SW480 (cell line): ENCODE data around the gene PUS3.

ENCODE experiments used
- DNase-seq: peaks from one replicate; pipeline ENCODE4 v3.0.0-alpha.2; 2016; ENCODE audit warnings: low spot score

Gene PUS3, protein sequence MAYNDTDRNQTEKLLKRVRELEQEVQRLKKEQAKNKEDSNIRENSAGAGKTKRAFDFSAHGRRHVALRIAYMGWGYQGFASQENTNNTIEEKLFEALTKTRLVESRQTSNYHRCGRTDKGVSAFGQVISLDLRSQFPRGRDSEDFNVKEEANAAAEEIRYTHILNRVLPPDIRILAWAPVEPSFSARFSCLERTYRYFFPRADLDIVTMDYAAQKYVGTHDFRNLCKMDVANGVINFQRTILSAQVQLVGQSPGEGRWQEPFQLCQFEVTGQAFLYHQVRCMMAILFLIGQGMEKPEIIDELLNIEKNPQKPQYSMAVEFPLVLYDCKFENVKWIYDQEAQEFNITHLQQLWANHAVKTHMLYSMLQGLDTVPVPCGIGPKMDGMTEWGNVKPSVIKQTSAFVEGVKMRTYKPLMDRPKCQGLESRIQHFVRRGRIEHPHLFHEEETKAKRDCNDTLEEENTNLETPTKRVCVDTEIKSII

DNA sequence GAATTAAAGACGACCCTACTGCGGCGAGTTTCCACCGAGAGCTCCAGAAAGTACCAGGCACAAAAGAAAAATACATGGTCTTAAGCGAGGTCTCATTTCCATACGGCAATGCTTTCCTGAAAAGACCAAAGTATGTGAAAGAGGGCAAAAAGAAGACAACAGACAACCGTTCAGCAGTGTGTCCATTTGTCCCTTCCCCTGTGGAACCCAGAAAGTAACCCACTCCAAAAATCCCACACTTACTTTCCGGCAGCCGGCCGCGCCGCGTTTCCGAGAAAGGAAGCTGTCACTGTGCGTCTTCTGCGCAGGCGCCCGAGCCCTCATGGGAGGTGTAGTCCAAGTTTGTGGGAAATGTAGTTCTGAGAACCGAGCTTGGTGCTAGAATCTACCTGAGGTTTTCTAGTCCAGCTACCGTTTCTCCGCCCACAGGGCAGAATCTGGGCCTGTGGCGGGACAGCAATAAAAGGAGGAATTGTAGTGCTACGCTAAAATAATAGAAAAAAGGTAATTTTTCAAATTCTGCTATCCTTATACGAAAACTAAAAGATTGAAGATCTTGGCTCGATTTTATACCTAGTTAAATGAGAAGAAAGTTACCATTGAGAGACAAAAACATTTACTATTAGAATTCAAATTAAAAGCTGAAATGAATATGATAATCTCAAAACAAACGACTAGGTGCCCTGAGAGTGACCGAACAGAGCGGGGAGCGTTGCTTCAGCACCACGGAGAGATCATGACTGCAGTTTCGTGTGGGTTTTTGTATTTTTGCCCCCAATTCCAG, at the start of gene PUS3:
TSS of gene PUS3 (minus strand) at position 280 of the 784 bp plus-strand sequence. CDS start 6,922 bp downstream, outside the sequence.
- peak; percentile 85 for DNase-seq

DNA sequence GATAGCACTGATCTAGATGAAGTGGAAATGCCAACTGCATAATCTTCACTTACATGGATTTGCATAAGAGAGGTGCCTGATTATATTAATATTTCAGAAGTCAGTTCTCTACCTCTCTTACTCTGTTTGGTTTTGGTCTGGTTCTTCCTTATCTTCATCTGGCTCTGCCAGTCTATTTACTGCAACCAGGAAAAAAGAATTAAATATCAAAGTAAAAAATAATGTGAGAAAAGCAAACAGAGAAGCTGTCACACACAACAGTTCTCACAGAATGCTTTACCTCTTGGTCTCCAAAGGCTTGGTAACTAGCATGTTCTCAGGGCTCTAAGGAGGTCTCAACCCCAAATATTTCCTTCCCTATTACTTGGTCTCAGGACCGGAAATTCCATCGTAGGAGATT, 49.6 kb upstream of the PUS3 start:
- DNase-seq = no peak

DNA sequence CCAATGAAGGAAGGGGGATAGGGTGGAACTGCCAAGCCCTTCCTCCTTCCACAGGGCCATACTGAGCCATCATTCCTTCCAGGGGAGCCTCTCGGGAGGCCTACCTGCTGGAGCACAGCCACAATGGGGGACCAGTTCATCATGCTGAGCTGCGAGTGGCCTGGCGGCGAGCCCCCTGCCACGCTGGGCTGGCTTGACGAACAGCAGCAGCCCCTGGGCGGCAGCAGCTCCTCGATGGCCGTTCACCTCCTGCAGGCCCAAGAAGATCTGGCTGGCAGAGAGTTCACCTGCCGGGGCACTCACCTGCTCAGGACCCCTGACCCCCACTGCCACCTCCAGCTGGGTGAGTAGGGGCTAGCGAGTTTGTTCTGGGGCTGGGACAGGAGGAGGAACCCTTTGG, 48.7 kb upstream of the PUS3 start:
- no peak for DNase-seq

DNA sequence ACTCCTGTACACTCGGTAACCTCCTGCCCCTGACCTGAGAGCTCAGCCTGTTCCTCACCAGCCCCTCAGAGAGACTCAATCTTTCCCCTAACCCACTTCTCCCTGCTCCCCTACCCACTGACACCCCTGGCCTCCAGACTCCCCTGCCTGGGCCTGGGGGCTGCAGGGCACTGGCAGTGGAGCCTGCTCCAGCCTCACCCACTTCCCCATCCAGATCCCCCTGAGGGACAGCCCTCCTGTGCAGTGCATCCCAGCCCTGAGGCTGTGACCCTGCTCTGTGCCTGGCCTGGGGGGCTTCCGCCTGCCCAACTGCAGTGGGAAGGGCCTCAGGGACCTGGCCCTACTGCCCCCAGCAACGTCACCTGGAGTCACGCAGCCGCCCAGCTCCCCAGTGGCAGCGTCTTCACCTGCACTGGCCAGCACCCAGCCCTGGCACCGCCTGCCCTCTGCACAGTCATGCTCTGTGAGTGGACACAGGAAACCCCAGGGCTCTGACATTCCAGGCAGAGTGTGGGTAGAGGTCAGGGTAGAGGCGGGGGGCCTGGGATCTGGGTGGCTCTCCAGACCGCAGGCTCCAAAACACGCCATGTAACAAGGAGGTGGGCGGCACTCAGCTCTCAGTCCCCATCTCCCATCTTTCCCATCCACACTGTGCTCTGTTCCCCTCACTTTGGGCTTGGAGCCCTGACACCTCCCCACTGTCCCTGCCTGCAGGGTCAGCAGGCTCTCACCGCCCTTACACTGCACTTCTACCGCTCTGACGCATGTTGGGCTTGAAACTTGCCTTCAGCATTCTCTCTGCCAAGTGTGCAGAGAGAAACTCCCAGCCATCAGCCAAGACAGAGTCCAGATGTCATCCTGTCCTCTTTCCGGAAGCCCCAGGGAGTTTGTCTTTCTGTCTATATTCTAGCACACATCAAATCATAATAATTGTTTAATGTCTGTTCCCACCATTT, 48.0 kb upstream of the PUS3 start:
- no peak for DNase-seq

DNA sequence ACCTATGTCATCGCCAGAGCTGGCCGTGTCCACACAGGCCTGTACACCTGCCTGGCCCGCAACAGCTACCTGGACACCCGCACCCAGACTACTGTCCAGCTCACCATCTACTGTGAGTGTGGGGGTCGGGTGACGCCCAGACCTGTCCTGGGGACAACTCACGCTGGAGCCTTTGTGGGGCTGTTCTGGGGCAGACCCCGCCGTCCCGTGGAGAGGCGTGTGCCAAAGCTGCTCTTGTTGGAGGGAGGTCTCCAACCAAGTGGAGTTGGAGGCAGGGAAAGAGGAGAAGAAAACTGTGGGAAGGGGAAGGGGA, 47.1 kb upstream of the PUS3 start:
- DNase-seq = no peak

DNA sequence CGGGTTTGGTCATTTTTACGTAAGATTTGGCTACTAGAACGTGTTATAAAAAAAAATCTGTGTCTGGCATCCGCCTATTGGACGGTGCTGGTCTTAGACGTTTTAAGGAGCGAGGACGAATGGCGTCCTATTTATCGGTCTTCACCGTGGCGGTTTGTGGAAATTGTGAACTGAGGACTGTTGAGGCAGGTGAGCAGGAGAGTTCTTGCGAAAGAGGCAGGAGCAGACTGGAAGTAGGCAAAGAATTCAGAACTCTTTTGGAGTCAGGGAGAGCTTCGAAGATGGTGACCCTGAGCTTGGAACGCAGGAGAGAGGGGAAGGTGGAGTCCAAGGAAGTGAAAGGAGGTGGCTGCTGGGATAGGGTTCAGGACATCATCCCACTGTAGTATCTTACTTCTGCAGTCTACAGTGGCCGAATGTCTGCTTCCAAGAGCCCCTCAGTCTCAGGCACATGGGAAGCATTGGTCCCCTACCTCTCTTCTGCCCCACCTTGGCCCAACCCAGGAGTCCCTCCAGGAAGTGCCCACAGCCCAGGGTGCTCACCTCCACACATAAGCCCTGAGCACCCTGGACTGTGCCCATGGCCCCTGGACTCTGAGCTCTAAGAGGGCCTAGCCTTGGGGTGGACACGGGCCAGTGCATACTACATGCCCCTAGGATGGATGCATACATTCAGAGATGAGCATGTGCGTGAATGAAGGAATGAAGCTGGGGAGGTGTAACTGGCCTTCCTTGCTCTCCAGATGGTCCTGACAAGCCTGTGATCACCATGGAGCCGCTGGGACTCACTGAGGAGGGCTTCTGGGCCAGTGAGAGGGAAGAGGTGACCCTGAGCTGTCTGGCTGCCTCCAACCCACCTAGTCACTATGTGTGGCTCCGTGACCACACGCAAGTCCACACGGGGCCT, 46.5 kb upstream of the PUS3 start:
- DNase-seq = no peak

DNA sequence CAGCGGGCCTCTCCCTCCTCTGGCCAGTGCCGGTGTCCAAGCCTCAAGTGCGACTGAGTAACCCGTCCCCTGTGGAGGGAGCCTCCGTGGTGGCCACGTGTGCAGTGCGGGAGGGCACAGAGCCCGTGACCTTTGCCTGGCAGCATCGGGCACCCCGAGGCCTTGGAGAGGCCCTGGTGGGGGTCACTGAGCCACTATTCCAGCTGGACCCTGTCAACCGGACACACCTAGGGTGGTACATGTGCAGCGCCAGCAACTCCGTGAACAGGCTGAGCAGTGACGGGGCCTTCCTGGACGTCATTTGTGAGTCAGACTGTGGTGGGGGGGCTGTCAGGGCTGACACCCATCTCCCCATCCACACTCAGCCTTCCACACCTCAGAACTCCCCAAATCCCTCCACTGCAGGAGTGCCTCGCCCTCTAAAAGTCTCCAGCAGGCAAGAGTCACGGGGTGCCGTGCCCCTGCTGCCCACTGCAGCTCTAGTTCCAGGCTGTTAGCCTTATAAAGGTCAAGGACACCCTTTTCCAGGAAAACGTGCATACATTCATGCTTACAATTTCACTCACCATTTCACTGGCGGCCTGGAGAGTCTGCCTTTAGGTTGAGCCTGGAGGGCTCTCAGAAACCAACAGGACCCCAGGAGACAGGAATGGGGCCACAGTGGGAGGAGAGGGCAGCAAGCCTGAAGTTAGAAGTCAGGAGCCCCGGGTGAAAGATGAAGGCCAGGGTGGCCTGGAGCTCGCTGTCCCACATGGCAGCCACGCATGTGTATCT, 45.5 kb upstream of the PUS3 start:
- no peak for DNase-seq

DNA sequence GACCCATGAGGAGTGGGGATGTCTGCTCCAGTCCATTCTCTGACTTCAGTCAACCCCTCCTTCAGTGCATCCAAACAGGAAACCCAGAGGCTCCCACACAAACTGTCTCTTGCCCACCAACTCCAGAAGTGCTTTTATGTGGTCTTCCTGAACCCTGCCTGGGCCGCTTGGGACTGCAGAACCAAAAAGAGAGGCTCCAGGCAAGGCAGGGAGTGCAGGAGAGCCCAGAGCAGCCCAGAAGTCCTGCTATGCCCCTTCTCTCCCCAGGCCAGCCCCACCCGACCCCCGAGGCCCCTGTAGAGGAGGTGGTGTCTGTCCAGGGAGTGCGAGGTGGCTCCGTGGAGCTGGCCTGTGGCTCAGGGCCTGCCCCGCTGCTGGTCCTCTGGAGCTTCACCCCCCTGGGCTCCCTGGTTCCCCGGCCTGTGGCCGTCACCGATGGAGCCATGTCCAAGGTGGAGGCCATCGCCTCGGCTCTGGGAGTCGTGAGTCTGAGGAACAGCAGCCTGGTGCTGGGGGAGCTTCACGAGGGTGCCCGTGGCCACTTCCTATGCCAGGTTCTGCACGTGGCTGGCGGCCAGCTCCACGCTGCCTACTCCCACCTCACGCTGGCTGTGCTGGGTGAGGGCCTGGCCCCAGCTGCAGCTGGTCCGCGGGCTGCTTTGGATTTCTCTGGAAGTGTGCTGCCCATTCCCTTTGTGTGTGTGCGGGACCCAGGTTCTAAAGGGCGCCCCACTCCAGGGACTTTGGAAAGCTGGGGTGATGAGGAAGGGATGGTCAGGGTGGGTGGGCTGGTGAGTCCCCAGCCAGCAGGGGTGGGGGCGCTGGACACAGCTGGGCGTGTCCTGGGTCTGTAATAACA, 44.6 kb upstream of the PUS3 start:
- DNase-seq = no peak

DNA sequence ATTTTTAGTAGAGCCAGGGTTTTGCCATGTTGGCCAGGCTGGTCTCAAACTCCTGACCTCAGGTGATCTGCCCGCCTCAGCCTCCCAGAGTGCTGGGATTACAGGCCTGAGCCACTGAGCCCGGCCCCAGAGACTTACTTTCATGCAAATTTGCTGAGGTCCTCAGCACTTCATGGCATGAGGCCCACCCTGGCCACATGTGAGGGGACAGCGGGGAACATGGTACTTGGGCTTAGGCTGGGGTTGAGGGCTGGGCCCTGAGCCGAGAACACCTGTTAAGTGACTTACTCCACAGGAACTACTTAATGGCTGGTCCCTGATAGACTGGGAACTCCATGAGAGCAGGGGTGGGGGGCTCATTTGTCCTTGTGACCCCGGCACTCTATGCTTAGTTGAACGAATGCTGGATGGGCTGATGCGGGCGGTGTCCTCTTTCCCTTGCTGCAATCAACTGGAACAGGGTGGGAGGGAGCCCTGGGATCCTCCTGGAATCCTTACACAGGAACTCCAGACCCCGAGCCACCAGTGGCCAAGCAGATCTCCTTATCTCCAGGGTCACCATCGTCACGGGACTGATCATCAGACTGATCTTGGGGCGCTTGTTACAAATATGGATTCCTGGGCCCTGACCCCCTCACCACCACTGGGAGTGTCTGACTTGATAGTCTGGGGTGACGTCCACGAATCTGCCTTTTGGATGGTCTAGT, 43.9 kb upstream of the PUS3 start:
- DNase-seq = no peak

DNA sequence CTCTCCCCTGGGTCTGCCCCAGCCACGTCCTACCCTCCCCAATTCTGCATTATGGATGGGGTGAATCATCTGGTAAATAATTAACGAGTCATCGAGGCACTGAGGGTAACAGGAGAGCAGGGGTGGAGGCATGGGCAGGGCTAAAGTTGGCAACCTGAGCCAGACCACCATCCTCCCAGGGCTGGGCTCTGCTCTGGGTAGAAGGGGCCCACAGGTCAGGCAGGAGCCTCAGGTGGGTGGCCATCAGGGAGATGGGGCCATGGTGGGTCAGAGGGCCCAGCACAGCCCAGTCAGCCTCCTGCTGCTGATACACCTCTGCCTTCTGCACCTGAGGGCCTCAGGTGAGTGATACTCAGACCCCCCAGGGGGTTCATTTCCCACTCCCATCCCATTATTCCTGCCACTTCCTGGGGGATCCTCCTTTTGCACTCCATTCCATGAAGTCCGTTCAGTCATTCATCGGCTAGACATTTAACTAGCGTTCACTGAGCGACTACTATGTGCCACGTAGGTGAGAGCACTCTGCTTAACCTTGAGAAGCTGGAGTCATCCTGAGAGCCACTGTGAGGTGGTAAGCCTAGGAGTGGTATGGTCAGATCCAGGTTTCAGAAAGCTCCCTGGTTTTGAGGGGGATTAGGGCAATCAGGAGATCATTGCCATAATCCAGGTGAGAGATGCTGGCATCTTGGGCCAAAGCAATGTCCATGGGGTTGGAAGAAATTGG, 43.0 kb upstream of the PUS3 start, which contains the start of gene VSIG10L2:
TSS of gene VSIG10L2 (plus strand) at position 248 of the 724 bp plus-strand sequence. CDS start at position 260, 12 bp downstream.
- DNase-seq = peak; percentile 22

DNA sequence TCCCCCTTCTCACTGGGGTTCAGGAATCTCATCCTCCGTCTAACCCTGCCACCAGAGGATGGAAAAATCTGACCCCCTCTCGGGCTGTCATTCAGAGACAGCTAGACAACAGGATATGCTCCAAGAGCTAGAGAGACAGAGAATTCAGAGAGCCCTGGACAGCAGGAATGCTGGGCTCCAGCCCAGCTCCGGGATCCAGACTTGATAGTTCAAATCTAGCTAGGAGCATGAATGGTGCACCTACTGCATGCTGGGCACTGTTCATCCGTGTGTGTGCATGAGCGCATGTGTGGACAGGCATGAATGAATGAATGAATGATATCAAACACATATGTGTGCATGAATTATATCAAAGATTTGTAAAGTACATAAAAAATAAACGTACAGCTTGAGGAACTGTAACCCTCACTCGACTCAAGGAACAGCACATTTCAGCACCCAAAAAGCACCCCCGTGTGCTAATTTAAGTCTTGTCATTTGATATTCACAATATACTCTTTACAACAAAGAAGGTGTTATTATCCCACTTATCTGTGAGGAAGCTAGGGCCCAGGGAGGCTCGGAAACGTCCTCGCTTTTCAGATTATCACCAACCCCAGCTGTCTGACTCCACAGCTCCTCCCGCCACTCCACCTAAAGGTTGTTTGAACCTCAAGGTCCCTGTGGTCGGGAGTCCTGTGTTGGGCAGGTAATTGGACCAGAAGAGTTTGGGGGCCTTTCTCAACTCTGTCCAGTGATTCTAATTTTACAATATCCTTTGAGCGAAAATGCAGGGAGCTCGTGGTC, 42.2 kb upstream of the PUS3 start:
- no peak for DNase-seq

DNA sequence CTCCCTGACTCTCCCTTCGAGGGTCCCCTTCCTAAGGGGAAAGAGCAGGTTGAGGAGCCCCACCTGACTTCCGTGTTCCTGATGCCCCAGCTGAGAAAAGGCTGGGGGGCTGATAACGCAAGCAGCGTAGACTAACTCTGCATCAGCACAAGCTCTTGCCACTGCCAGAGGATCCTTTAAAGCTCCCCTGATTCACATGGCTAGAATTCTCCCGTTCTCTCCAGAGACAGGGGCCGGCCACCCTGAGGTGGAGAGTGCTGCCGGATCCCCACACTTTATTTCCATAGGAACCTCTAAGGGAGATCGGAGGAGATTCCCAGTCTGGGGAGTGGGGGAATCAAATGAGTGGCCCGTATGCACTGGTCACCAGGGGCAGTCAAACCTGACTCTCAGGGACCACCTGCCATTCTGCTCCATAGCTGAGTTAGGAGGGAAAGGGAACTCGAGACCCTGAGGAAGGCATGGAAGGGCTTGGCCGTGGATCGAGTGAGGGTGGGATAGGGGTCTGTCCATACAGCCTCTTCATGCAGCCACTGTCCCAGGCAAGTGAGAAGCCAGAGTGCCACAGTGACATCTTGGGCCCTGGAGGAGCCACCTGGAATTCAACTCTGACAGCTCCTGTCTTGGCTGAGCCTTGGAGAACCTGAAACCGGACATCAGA, 41.5 kb upstream of the PUS3 start:
- no peak for DNase-seq

DNA sequence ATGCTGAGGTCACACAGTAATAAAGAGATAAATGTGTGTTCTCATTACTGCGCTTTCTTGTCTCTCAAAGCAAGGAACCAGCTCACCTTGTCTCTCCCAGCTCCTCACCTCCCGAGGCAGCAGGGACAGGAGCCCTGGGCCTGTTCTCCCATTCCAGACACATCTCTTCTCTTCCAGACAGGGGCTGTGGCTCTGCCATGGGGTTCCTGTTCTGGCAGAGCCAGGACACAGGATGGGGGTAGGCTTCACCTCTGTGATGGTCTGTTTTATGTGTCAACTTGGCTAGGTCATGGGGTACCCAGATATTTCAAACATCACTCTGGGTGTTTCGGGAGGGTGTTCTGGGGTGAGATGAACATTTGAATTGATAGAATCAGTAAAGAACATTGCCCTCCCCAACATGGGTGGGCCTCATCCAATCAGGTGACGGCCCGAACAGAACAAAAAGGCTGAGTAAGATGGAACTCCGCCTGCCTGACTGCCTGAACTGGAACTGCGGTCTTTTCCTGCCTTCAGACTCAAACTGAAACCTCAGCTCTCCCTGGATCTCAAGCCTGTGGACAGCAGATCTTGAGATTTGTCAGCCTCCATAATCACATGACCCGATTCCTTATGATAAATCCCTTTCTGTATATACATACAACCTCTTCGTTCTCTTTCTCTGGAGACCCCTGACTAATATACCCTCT, 40.8 kb upstream of the PUS3 start:
- no peak for DNase-seq

DNA sequence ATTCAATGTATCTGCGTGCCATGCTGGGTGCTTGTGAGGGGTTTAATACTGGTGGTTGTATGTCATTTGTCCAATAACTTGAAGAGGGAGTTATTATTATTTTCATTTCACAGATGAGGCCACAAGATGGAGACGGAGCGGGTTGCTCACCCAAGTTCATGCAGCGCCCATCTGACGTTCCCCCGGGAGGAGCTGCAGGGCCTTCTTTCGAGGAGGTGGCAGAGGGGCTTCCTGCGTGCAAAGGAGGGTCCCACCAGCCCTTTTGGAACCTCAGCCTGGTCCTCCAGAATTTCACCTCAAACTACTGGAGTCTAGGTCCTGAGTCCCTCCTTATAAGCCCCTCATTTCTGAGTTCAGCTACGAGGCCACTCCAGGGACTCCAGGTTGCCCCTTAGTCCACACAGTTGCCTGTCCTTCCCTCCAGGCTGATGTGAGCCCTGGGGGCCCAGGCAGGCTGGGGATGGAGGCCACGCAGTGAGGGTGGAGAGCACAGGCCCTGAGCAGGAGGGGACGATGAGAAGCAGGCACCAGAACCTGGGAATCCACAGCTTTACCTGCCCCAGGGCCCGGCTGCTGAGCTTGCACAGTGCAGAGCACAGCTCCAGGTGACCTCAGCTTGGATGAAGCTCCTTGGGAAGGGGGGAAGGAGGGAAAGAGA, 39.9 kb upstream of the PUS3 start:
- DNase-seq = no peak
